HUES64 (cell line): Measurements from ENCODE around the gene MAPK11.

Experiments
- H3K27ac ChIP-seq: 2 replicates; pipeline ENCODE4 v1.7.0; 2013; ENCODE audit warnings: low read depth, low read length, inconsistent platforms
- H3K27me3 ChIP-seq: 2 replicates; pipeline ENCODE4 v1.6.1; 2013; ENCODE audit warnings: mild to moderate bottlenecking, low read length; ENCODE audit not compliant: insufficient read depth
- H3K36me3 ChIP-seq: 2 replicates; pipeline ENCODE4 v1.6.1; 2013; ENCODE audit warnings: mild to moderate bottlenecking, low read length; ENCODE audit not compliant: insufficient read depth
- H3K4me1 ChIP-seq: 2 replicates; pipeline ENCODE4 v1.6.1; 2013; ENCODE audit warnings: mild to moderate bottlenecking, low read length, moderate library complexity; ENCODE audit not compliant: insufficient read depth
- H3K4me3 ChIP-seq: 2 replicates; pipeline ENCODE4 v1.5.1; 2013; ENCODE audit warnings: mild to moderate bottlenecking, low read length, moderate library complexity
- H3K9ac ChIP-seq: 2 replicates; pipeline ENCODE4 v1.6.1; 2013; ENCODE audit warnings: mild to moderate bottlenecking, low read depth, low read length
- H3K9me3 ChIP-seq: 2 replicates; pipeline ENCODE4 v1.6.1; 2013; ENCODE audit warnings: low read depth, low read length; ENCODE audit not compliant: insufficient read depth
- WGBS: fragments of 150-250, 120-280 bp; methylation state at CpG from one replicate; pipeline ENCODE4 v1.1.7; 2013; ENCODE audit warnings: missing lambda C conversion rate; 5-methylcytosine and 5-hydroxymethylcytosine counted together

MAPK11 gene

GRCh38 chr22:50226063-50226874 lies 43.9 kb downstream of the MAPK11 start:
- Histone ChIP-seq H3K4me1 (no peaks in the 10 kb centered on the region), H3K27ac (no peak overlapping the region), H3K36me3 (peaks cover 30% of the 10 kb centered on the region), H3K27me3 (no peaks in the 10 kb centered on the region), H3K9me3 (no peaks in the 10 kb centered on the region), H3K4me3 (no peak overlapping the region), H3K9ac (no peak overlapping the region)
- WGBS, result 95% methylated on average over 30 of the region's 31 CpGs

DNA sequence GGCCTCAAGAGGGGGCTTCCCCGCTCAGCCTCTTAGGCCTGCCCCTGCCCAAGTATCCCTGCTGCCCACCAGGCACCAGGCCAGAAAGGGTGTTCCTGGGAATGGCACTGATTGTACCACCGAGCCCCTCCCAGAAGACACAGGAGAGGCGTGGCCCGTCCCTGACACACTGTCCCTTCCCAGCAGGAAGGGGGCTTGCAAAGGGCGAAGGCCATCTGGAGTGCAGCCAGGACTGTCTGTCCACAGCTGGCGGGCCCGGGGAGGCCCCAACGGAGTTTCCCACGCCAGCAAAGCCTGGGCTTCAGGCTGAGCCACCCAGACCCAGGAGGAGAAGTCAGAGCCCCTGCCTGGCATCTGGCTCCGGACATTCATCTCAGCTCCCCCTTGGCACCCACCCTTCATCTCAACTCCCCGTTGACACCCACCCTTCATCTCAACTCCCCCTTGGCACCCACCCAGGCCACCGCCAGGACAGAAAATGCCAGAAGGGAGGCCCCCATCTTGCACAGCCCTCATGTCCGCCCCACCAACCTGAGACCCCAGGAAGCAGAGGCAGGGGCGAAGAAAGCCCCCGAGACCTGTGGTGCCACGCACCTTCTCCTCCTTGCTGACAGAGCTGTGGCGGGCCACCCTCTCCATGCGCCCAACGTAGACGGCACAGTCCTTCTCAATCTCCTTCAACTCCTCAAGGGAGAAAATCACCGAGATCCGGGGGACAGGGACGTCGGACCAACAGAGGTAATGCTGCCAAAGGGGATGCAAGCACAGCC lies 44.8 kb downstream of the MAPK11 start:
- no peak overlapping the region for H3K9ac ChIP-seq
- H3K4me1 ChIP-seq, result no peaks in the 10 kb centered on the region
- H3K9me3 ChIP-seq, result no peaks in the 10 kb centered on the region
- H3K4me3 ChIP-seq, result no peak overlapping the region
- H3K27me3 ChIP-seq, result no peaks in the 10 kb centered on the region
- H3K36me3 ChIP-seq, result peaks cover 39% of the 10 kb centered on the region
- no peak overlapping the region for H3K27ac ChIP-seq
- 97% methylated on average over 24 of the region's 24 CpGs for WGBS

DNA sequence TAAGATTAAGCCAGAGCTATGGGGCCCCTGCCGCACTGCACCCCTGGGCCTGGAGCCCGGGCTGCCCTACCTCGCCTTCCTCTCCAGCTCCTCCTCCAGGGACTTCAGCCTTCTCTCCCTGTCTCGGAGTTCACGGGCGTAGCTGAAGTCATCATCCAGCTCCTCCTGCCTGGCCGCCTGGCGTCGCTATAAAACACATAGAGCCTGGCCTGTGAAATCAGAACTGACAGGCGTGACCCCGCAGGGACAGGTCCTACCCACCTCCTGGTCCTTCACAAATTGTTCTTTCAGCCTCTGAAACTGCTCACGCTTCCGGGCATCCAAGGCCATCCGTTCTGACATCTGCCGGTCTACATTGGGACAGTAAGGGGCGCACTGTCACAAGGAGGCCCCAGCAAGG lies 46.1 kb downstream of the MAPK11 start:
- no peak overlapping the region for H3K4me3 ChIP-seq
- H3K36me3 ChIP-seq, result peaks cover 48% of the 10 kb centered on the region
- H3K27me3 ChIP-seq, result no peaks in the 10 kb centered on the region
- no peaks in the 10 kb centered on the region for H3K9me3 ChIP-seq
- no peak overlapping the region for H3K27ac ChIP-seq
- H3K9ac ChIP-seq, result no peak overlapping the region
- no peaks in the 10 kb centered on the region for H3K4me1 ChIP-seq
- WGBS, result 96% methylated on average over 16 of the region's 16 CpGs

DNA sequence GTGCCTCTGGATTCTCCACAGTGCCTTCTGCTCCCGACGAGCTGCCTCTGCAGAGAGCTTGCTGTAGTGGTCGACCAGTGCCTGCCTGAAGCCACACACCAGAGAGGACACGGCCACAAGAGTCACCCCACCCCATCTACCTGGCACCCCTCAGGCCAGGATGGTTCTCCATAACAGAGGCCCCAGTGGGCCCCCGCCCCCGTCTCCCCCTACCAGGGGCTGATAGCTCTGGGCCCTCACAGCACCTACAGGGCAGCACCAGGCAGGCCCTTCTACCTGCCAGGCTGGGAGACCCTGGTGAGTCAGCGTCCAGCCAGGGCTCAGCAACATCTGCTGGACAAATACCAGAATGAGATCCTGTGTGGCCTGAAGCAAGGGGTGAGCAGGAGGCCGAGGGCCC lies 47.7 kb downstream of the MAPK11 start:
- no peaks in the 10 kb centered on the region for H3K9me3 ChIP-seq
- H3K36me3 ChIP-seq, result peaks cover 63% of the 10 kb centered on the region
- H3K4me3 ChIP-seq, result no peak overlapping the region
- H3K4me1 ChIP-seq, result no peaks in the 10 kb centered on the region
- H3K9ac ChIP-seq, result no peak overlapping the region
- no peaks in the 10 kb centered on the region for H3K27me3 ChIP-seq
- 92% methylated on average over 8 of the region's 8 CpGs for WGBS
- H3K27ac ChIP-seq, result no peak overlapping the region

DNA sequence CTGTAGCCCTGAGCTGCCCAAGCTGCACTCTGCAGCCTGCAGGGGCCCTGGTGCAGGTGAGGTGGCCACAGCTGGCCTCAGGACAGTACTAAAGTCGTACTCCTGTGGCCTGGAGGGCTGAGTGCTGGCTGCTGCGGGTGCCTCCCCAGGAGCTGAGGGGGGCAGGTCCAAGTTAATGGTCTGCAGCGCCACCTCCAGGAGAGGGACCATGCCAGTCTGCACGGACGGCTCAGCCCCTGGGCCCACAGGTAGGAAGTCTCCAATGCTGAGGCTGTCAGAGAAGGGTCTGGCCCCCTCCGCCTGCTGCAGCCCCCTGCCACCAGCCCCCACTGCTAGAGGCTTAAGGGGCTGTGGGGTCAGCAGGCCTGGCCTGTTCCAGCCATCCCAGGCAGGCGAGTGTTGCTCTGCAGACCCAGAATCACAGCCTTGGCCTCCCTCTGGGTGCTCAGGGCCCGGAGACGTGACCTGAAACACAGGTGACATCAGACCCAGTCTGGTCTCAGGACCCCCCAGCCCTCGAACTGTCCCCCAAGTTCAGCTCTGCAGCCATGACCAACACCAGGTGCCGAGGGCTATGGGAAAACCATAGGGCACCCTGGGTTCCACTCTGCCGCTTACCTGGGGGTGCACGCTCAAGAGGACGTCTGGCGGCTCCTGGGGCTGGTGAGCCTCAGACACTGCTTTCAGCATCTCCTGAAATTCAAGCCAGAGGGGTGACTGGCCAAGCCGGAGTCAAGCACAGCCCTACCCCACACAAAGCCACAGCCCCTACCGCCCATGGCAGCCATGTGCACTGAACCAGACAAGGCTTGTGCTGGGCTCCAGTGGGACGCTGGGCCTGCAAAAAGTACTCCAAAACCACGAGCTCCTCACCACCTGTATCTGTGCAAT lies 48.5 kb downstream of the MAPK11 start:
- no peaks in the 10 kb centered on the region for H3K27me3 ChIP-seq
- no peak overlapping the region for H3K4me3 ChIP-seq
- H3K27ac ChIP-seq, result no peak overlapping the region
- WGBS, result 94% methylated on average over 19 of the region's 19 CpGs
- no peaks in the 10 kb centered on the region for H3K9me3 ChIP-seq
- peaks cover 71% of the 10 kb centered on the region for H3K36me3 ChIP-seq
- H3K4me1 ChIP-seq, result no peaks in the 10 kb centered on the region
- no peak overlapping the region for H3K9ac ChIP-seq

DNA sequence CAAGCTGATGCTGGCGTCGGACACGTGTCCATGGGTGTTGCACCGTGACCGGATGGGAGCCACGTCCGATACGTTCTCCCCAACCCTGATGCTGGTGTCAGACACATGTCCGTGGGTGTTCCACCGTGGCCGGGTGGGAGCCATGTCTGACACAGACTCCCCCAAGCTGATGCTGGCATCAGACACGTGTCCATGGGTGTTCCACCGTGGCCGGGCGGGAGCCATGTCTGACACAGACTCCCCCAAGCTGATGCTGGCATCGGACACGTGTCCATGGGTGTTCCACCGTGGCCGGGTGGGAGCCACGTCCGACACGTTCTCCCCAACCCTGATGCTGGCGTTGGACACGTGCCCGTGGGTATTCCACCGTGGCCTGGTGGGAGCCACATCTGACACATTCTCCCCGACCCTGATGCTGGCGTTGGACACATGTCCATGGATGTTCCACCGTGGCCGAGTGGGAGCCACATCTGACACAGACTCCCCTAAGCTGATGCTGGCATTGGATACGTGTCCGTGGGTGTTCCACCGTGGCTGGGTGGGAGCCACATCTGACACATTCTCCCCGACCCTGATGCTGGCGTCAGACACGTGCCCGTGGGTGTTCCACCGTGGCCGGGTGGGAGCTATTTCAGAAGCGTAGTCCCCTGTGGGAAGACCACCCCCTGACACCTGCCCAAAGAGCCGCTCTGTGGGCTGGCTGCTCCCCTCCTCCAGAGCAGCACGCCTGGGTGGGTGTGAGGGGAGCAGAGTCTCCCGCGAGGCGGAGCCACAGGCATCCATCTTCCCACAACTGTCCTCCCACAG lies 49.4 kb downstream of the MAPK11 start:
- WGBS, result 97% methylated on average over 44 of the region's 45 CpGs
- Histone ChIP-seq H3K4me3 (no peak overlapping the region), H3K9ac (no peak overlapping the region), H3K4me1 (no peaks in the 10 kb centered on the region), H3K36me3 (peaks cover 80% of the 10 kb centered on the region), H3K27me3 (no peaks in the 10 kb centered on the region), H3K9me3 (no peaks in the 10 kb centered on the region), H3K27ac (no peak overlapping the region)

- H3K9me3 ChIP-seq, result no peaks in the 10 kb centered on the region
- no peaks in the 10 kb centered on the region for H3K27me3 ChIP-seq
- no peaks in the 10 kb centered on the region for H3K4me1 ChIP-seq
- H3K27ac ChIP-seq, result no peak overlapping the region
- H3K4me3 ChIP-seq, result no peak overlapping the region
- H3K9ac ChIP-seq, result no peak overlapping the region
- H3K36me3 ChIP-seq, result peaks cover 86% of the 10 kb centered on the region
- WGBS, result 96% methylated on average over 25 of the region's 25 CpGs
Measured at GRCh38 chr22:50219800-50220602, 50.2 kb downstream of the MAPK11 start.

- no peaks in the 10 kb centered on the region for H3K4me1 ChIP-seq
- H3K27me3 ChIP-seq, result no peaks in the 10 kb centered on the region
- H3K4me3 ChIP-seq, result no peak overlapping the region
- H3K9me3 ChIP-seq, result no peaks in the 10 kb centered on the region
- H3K27ac ChIP-seq, result no peak overlapping the region
- peaks cover 89% of the 10 kb centered on the region for H3K36me3 ChIP-seq
- no peak overlapping the region for H3K9ac ChIP-seq
- 88% methylated on average over 42 of the region's 42 CpGs for WGBS
Measured at GRCh38 chr22:50218996-50219727, 51.0 kb downstream of the MAPK11 start.

DNA sequence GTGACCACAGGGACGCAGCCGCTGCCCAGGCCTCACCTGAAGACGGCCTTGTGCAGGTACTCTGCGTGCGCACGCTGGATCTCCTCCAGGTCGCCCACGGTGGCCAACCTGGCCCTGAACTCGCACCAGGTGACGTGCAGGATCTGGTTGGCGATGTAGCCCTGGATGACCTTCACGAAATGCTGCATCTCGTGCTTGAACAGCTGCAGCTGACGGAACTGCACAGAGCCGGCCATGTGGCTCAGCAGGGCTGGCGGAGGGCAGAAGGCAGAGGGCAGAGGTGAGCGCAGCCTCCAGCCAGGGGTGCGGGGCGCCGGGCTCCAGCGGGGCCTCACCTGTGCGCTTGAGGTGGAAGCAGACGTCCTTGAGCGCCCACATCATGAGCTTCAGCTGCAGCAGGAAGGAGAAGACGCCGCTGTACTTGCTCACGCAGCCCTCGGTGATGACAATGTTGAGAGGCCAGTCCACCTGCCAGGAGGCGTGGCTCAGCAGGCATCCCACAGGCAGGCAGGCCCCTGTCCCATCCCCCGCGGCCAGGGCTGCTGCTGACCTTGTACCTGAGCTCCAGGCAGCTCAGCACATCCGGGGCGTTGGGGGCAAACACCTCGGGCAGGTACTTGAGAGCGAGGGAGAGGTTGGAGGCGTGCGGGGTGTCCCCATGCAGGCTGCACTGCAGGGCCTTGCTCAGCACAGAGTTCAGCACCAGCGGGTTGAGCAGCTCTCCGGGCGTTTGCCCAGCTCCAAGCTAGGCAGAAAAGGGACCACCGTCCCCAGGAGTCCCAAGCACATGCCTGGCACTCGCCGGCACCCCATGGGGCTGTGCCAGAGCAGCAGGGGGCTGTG lies 51.8 kb downstream of the MAPK11 start:
- peaks cover 90% of the 10 kb centered on the region for H3K36me3 ChIP-seq
- no peaks in the 10 kb centered on the region for H3K27me3 ChIP-seq
- H3K9me3 ChIP-seq, result no peaks in the 10 kb centered on the region
- H3K4me1 ChIP-seq, result no peaks in the 10 kb centered on the region
- H3K9ac ChIP-seq, result no peak overlapping the region
- WGBS, result 92% methylated on average over 43 of the region's 43 CpGs
- H3K27ac ChIP-seq, result no peak overlapping the region
- no peak overlapping the region for H3K4me3 ChIP-seq
